ENCODE results near the gene CIB1.

The CIB1 gene

GRCh38 chr15:90239371-90239770 is 5.6 kb upstream of the CIB1 start:
- no peak for DNase-seq

GRCh38 chr15:90234096-90234988 is 601 bp upstream of the CIB1 start, which contains the start of gene GDPGP1:
TSS of gene GDPGP1 (plus strand) at chr15:90234209. CDS start at chr15:90240909, 6,700 bp downstream.
- DNase-seq = no peak

GRCh38 chr15:90232941-90233386 is 777 bp downstream of the CIB1 start:
- no peak for DNase-seq

- DNase-seq = no peak
These were observed 1.5 kb downstream of the CIB1 start for GRCh38 chr15:90232196-90232595.

- peak; percentile 86 for DNase-seq
These were observed 2.4 kb downstream of the CIB1 start for GRCh38 chr15:90231028-90232017.

GRCh38 chr15:90230610-90231009 is 3.1 kb downstream of the CIB1 start:
- no peak for DNase-seq

- DNase-seq = no peak
These were observed 3.7 kb downstream of the CIB1 start for GRCh38 chr15:90230071-90230494.

- DNase-seq = no peak
These were observed 4.8 kb downstream of the CIB1 start for GRCh38 chr15:90228960-90229359.

- no peak for DNase-seq
These were observed 5.6 kb downstream of the CIB1 start for GRCh38 chr15:90227816-90228772.

- no peak for DNase-seq
These were observed 6.4 kb downstream of the CIB1 start for GRCh38 chr15:90227336-90227735.

- no peak for DNase-seq
These were observed 8.1 kb downstream of the CIB1 start for GRCh38 chr15:90225504-90226234.

- no peak for DNase-seq
These were observed 8.7 kb downstream of the CIB1 start for GRCh38 chr15:90225047-90225446.

GRCh38 chr15:90223441-90224165 is 10.1 kb downstream of the CIB1 start:
- DNase-seq = no peak

- no peak for DNase-seq
These were observed 11.2 kb downstream of the CIB1 start for GRCh38 chr15:90222547-90222946.

- no peak for DNase-seq
These were observed 12.4 kb downstream of the CIB1 start for GRCh38 chr15:90221246-90221900.

- DNase-seq = peak; percentile 57
These were observed 14.2 kb downstream of the CIB1 start for GRCh38 chr15:90219421-90220141.

GRCh38 chr15:90217671-90218394 is 15.9 kb downstream of the CIB1 start:
- no peak for DNase-seq

GRCh38 chr15:90214553-90215196 is 19.1 kb downstream of the CIB1 start:
- no peak for DNase-seq

Measured in CD4-positive, alpha-beta T cell treated with Interleukin-12 subunit alpha and Interleukin-12 subunit beta, for 1 hour (primary cell).